GM19240 (cell line): ENCODE results near the gene ABCA3.

Experiments
- DNase-seq: peaks from one replicate; pipeline ENCODE4 v3.0.0; 2011; ENCODE audit warnings: low spot score; ENCODE audit not compliant: insufficient read length

The ABCA3 gene

GRCh38 chr16:2235695-2236336 lies 104.7 kb downstream of the ABCA3 start:
- DNase-seq = no peak

GRCh38 chr16:2235234-2235651 lies 105.3 kb downstream of the ABCA3 start:
- no peak for DNase-seq

GRCh38 chr16:2234813-2235170 lies 105.7 kb downstream of the ABCA3 start:
- DNase-seq = no peak

GRCh38 chr16:2233872-2234812 lies 106.4 kb downstream of the ABCA3 start:
- no peak for DNase-seq

GRCh38 chr16:2233046-2233775 lies 107.3 kb downstream of the ABCA3 start:
- DNase-seq = no peak

GRCh38 chr16:2232094-2232990 lies 108.2 kb downstream of the ABCA3 start:
- no peak for DNase-seq

- DNase-seq = no peak
Observed at GRCh38 chr16:2231016-2231931, 109.3 kb downstream of the ABCA3 start.

- DNase-seq = no peak
Observed at GRCh38 chr16:2230376-2230775, 110.2 kb downstream of the ABCA3 start.

- DNase-seq = no peak
Observed at GRCh38 chr16:2229632-2230250, 110.8 kb downstream of the ABCA3 start.

GRCh38 chr16:2229091-2229490 lies 111.4 kb downstream of the ABCA3 start:
- DNase-seq = no peak

GRCh38 chr16:2228161-2228824 lies 112.2 kb downstream of the ABCA3 start:
- no peak for DNase-seq

- no peak for DNase-seq
Observed at GRCh38 chr16:2226918-2227317, 113.6 kb downstream of the ABCA3 start.

GRCh38 chr16:2226245-2226793 lies 114.2 kb downstream of the ABCA3 start:
- no peak for DNase-seq
